Hepatocyte (in vitro differentiated cells): ENCODE data around the gene NHSL2. TPM values are rescaled to one million over a fixed set of nuclear protein-coding genes. Genes with fewer than 3 reads are reported as not detected.
"Not testable (repeated sequence)": the region's sequence is repeated elsewhere in the genome, so short reads cannot be mapped to it uniquely, and the experiment has no call there.

Source experiments
- DNase-seq: peaks from one replicate; pipeline ENCODE4 v3.0.0-alpha.2; 2016; ENCODE audit warnings: low spot score
- H2AFZ ChIP-seq: fragments of 200-600 bp; sonication (generic); 2 replicates; pipeline ENCODE4 v1.6.0; 2016; ENCODE audit warnings: antibody characterized with exemption, mild to moderate bottlenecking
- H3K27ac ChIP-seq: fragments of 200-600 bp; sonication (generic); 2 replicates; pipeline ENCODE4 v1.5.1; 2016; ENCODE audit warnings: mild to moderate bottlenecking
- H3K27me3 ChIP-seq: fragments of 200-600 bp; sonication (generic); 2 replicates; pipeline ENCODE4 v1.6.1; 2016
- H3K36me3 ChIP-seq: fragments of 200-600 bp; sonication (generic); replicated peaks from 2 replicates; pipeline ENCODE4 v1.5.1; 2016; ENCODE audit warnings: low read depth; ENCODE audit not compliant: insufficient read depth
- H3K4me1 ChIP-seq: fragments of 200-600 bp; sonication (generic); 2 replicates; pipeline ENCODE4 v1.5.1; 2016; ENCODE audit warnings: mild to moderate bottlenecking, moderate library complexity; ENCODE audit not compliant: insufficient read depth
- H3K4me2 ChIP-seq: fragments of 200-600 bp; sonication (generic); 2 replicates; pipeline ENCODE4 v1.6.0; 2016
- H3K4me3 ChIP-seq: fragments of 200-600 bp; sonication (generic); 2 replicates; pipeline ENCODE4 v1.5.1; 2016; ENCODE audit warnings: mild to moderate bottlenecking
- H3K79me2 ChIP-seq: fragments of 200-600 bp; sonication (generic); 2 replicates; pipeline ENCODE4 v1.6.0; 2017; ENCODE audit warnings: mild to moderate bottlenecking
- H3K9me2 ChIP-seq: fragments of 200-600 bp; sonication (generic); replicated peaks from 2 replicates; pipeline ENCODE4 v1.6.0; 2017; ENCODE audit warnings: mild to moderate bottlenecking; ENCODE audit not compliant: insufficient read depth
- H3K9me3 ChIP-seq: fragments of 200-600 bp; sonication (generic); 2 replicates; pipeline ENCODE4 v1.5.1; 2016; ENCODE audit warnings: low read depth, mild to moderate bottlenecking
- H4K20me1 ChIP-seq: fragments of 200-600 bp; sonication (generic); 2 replicates; pipeline ENCODE4 v1.6.0; 2016; ENCODE audit warnings: mild to moderate bottlenecking; ENCODE audit not compliant: insufficient read depth, poor library complexity, severe bottlenecking
- CTCF ChIP-seq: fragments of 200-600 bp; sonication (generic); IDR thresholded peaks from 2 replicates; pipeline ENCODE4 v1.5.1; 2016; ENCODE audit warnings: antibody characterized with exemption, mild to moderate bottlenecking; ENCODE audit not compliant: poor library complexity
- EZH2 ChIP-seq: fragments of 200-600 bp; sonication (generic); IDR thresholded peaks from 2 replicates; pipeline ENCODE4 v1.6.1; 2016; ENCODE audit warnings: antibody characterized with exemption, mild to moderate bottlenecking, borderline replicate concordance
- EZH2phosphoT487 ChIP-seq: fragments of 200-600 bp; sonication (generic); IDR thresholded peaks from one replicate; pipeline ENCODE4 v1.6.1; 2018; ENCODE audit warnings: antibody characterized with exemption, mild to moderate bottlenecking, low read depth, moderate library complexity; ENCODE audit not compliant: unreplicated experiment, severe bottlenecking
- WGBS: methylation state at CpG from one replicate; pipeline ENCODE4 v1.1.6; 2016; ENCODE audit warnings: low lambda C conversion rate; ENCODE audit errors: missing lambda C conversion rate; 5-methylcytosine and 5-hydroxymethylcytosine counted together
- polyA plus RNA-seq: library from polyadenylated mRNA; unstranded; fragments of >200 nt; fragmentation: Nextera tagmentation; extraction: Ambion mirVana; gene quantifications from 2 replicates; pipeline ENCODE4 v1.2.1, GENCODE V29; 2016
- total RNA-seq: library from RNA; depleted of rRNA; stranded (reverse); fragments of >200 nt; gene quantifications from 2 replicates; pipeline ENCODE4 v1.2.3, GENCODE V29; 2014

NHSL2 gene
- total and polyA plus RNA-seq, 2 experiments from 2014 or later: 2.3 to 3.2 TPM

GRCh38 chrX:71871367-71871766 is 39.3 kb upstream of the NHSL2 start:
- TF ChIP-seq EZH2phosphoT487: no peak
- no peak for TF ChIP-seq EZH2
- TF ChIP-seq CTCF: no peak
- H3K36me3 ChIP-seq: no peaks in the 10 kb centered on the region
- no peak overlapping the region for H2AFZ ChIP-seq
- 80% methylated on average over 6 of the region's 6 CpGs for WGBS
- no peak overlapping the region for H3K27ac ChIP-seq
- no peaks in the 10 kb centered on the region for H3K79me2 ChIP-seq
- no peaks in the 10 kb centered on the region for H3K9me3 ChIP-seq
- H3K4me3 ChIP-seq: no peak overlapping the region
- no peaks in the 10 kb centered on the region for H4K20me1 ChIP-seq
- no peak for DNase-seq
- H3K9me2 ChIP-seq: no peaks in the 10 kb centered on the region
- no peaks in the 10 kb centered on the region for H3K4me1 ChIP-seq
- no peak overlapping the region for H3K4me2 ChIP-seq
- H3K27me3 ChIP-seq: no peaks in the 10 kb centered on the region

GRCh38 chrX:71872542-71873458 is 37.8 kb upstream of the NHSL2 start:
- Histone ChIP-seq H3K4me1 (no peaks in the 10 kb centered on the region), H3K79me2 (no peaks in the 10 kb centered on the region), H4K20me1 (no peaks in the 10 kb centered on the region), H3K9me3 (no peaks in the 10 kb centered on the region), H3K36me3 (no peaks in the 10 kb centered on the region), H3K9me2 (no peaks in the 10 kb centered on the region), H3K27ac (no peak overlapping the region), H3K27me3 (no peaks in the 10 kb centered on the region), H2AFZ (no peak overlapping the region), H3K4me2 (no peak overlapping the region), H3K4me3 (no peak overlapping the region)
- WGBS: 91% methylated on average over 52 of the region's 53 CpGs
- TF ChIP-seq EZH2phosphoT487 (no peak), EZH2 (no peak), CTCF (no peak)
- no peak for DNase-seq

- no peak for TF ChIP-seq EZH2phosphoT487
- TF ChIP-seq EZH2: no peak
- TF ChIP-seq CTCF: no peak
- no peak overlapping the region for H2AFZ ChIP-seq
These were observed 37.2 kb upstream of the NHSL2 start for GRCh38 chrX:71873459-71873833.

GRCh38 chrX:71876841-71877240 is 33.8 kb upstream of the NHSL2 start:
- H3K27ac ChIP-seq, H3K9me2 ChIP-seq, H2AFZ ChIP-seq, H3K4me1 ChIP-seq, H3K4me3 ChIP-seq, H4K20me1 ChIP-seq, H3K79me2 ChIP-seq, DNase-seq, H3K4me2 ChIP-seq, H3K27me3 ChIP-seq, H3K36me3 ChIP-seq, H3K9me3 ChIP-seq: not testable (repeated sequence)
- WGBS: 98% methylated on average over 10 of the region's 32 CpGs

More at GRCh38 chrX:71873459-71873833, 37.2 kb upstream of the NHSL2 start:
- WGBS: 91% methylated on average over 12 of the region's 12 CpGs
- H3K36me3 ChIP-seq: no peaks in the 10 kb centered on the region
- H4K20me1 ChIP-seq: no peaks in the 10 kb centered on the region
- no peak overlapping the region for H3K4me2 ChIP-seq
- H3K9me3 ChIP-seq: no peaks in the 10 kb centered on the region
- no peaks in the 10 kb centered on the region for H3K79me2 ChIP-seq
- no peaks in the 10 kb centered on the region for H3K27me3 ChIP-seq
- H3K4me3 ChIP-seq: no peak overlapping the region
- no peaks in the 10 kb centered on the region for H3K9me2 ChIP-seq
- H3K4me1 ChIP-seq: no peaks in the 10 kb centered on the region
- H3K27ac ChIP-seq: no peak overlapping the region
- DNase-seq: no peak
